Adipocyte (in vitro differentiated cells): ENCODE data around the gene ETHE1.

ENCODE experiments used
- DNase-seq: peaks from one replicate; pipeline ENCODE4 v3.0.0-alpha.2; 2015; ENCODE audit warnings: low read depth
- H3K27me3 ChIP-seq: replicated peaks from 2 replicates; pipeline ENCODE4 v1.7.0; 2013; ENCODE audit warnings: mild to moderate bottlenecking, low read length, moderate library complexity; ENCODE audit not compliant: control insufficient read depth, insufficient read depth
- H3K36me3 ChIP-seq: 2 replicates; pipeline ENCODE4 v1.7.0; 2013; ENCODE audit warnings: low read length, mild to moderate bottlenecking, moderate library complexity; ENCODE audit not compliant: control insufficient read depth, insufficient read depth, severe bottlenecking
- H3K4me1 ChIP-seq: 2 replicates; pipeline ENCODE4 v1.7.0; 2013; ENCODE audit warnings: mild to moderate bottlenecking, low read length, moderate library complexity; ENCODE audit not compliant: control insufficient read depth, insufficient read depth
- H3K4me3 ChIP-seq: 2 replicates; pipeline ENCODE4 v1.7.0; 2013; ENCODE audit warnings: mild to moderate bottlenecking, low read length, moderate library complexity
- H3K9ac ChIP-seq: 2 replicates; pipeline ENCODE4 v1.7.0; 2013; ENCODE audit warnings: mild to moderate bottlenecking, low read length, moderate library complexity
- H3K9me3 ChIP-seq: 2 replicates; pipeline ENCODE4 v1.7.0; 2013; ENCODE audit warnings: mild to moderate bottlenecking, low read length, moderate library complexity; ENCODE audit not compliant: control insufficient read depth

The ETHE1 gene

DNA sequence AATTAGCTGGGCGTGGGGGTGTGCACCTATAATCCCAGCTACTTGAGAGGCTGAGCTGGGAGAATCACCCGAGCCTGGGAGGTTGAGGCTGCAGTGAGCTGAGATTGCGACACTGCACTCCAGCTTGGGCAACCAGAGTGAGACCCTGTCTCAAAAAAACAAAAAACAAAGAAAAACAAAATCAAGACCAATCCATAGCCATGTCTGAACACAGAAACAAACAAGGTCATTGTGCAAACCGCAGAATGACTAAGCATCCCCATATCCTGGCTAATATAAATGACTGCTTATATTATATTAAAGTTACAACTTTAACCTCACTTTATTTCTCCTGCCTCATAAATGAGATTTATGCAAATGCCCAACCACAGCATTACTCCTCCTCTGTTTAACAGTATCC lies 59.3 kb downstream of the ETHE1 start:
- Histone ChIP-seq H3K27me3 (peaks cover 5% of the 10 kb centered on the region), H3K9ac (no peak overlapping the region), H3K9me3 (peaks cover 4% of the 10 kb centered on the region), H3K4me1 (peaks cover 20% of the 10 kb centered on the region), H3K4me3 (no peak overlapping the region), H3K36me3 (no peaks in the 10 kb centered on the region)
- peak; percentile 47 for DNase-seq

DNA sequence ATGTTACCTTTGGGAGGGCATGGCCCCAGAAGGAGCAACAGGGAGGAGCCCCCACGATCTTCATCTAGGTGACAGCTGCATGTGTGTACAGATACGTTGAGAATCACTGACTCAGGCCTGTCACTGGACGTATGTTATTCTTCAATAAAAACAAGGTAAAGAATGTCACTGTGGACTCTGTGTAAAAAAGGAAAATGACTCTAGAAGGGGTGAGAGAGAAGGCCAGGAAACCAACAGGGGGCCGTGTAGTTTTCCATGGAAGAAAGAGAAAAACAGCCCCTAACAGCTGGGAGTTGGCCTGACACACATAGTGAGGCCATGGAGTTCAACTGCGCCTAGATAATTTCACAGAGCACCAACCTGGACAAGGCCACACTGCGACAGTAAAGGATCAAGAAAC lies 59.7 kb downstream of the ETHE1 start:
- peaks cover 5% of the 10 kb centered on the region for H3K27me3 ChIP-seq
- no peaks in the 10 kb centered on the region for H3K36me3 ChIP-seq
- no peak for DNase-seq
- peaks cover 20% of the 10 kb centered on the region for H3K4me1 ChIP-seq
- no peak overlapping the region for H3K4me3 ChIP-seq
- no peak overlapping the region for H3K9ac ChIP-seq
- H3K9me3 ChIP-seq = peaks cover 4% of the 10 kb centered on the region

DNA sequence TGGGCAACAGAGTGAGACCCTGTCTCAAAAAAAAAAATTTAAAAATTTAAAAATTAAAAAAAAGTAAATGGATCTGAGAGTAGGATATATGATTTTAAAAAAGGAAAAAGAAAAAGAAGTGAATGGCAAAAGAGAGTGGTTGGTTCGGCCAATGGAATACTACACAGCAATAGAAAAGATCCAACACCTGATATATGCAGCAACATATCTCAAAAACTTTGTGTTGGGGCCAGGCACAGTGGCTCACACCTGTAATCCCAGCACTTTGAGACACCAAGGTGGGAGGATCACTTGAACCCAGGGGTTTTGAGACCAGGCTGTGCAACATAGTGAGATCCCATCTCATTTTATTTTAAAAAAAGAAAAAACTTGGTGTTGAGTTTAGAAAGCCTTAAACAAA lies 60.2 kb downstream of the ETHE1 start:
- Histone ChIP-seq H3K9ac (no peak overlapping the region), H3K36me3 (no peaks in the 10 kb centered on the region), H3K4me3 (no peak overlapping the region), H3K4me1 (peaks cover 20% of the 10 kb centered on the region), H3K27me3 (peaks cover 5% of the 10 kb centered on the region), H3K9me3 (peaks cover 4% of the 10 kb centered on the region)
- no peak for DNase-seq

DNA sequence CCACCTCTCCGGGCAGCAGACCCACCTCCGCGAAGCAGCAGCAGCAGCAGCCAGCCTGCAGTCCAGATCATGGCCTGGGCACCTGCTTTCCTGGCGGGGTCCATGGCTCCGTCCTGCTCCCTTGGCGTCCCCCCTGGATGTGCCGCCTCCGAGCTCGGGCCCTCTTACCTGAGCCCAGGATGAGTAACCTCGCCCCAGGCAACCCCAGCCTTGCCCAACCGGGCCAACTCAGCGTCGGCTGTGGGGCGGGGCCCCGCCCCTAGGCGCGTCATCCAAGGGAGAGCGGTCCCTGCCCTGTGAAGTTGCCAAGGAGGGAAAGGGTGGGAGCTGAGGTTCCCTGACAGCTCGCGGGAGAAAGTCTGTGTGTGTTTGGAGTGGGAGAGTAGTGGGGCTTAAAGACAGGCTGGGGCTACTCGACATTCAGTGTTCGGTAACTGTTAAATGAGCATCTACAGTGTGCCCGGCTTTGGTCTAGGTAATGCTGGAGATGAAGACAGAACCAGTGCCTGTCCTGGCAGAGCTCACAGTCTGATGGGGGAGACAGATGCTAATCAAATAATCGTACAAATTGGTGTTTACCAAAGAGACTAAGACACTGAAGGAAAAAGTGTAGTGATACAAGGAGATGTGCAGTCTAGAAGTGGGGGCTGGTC lies 61.4 kb downstream of the ETHE1 start, which contains the start of gene LYPD3:
Gene LYPD3 (minus strand): TSS at position 141 of the 653 bp plus-strand sequence. CDS start 37 bp downstream, at position 104.
- H3K9ac ChIP-seq = no peak within 1 kb of the TSS
- peaks cover 4% of the 10 kb centered on the region for H3K9me3 ChIP-seq
- no peaks in the 10 kb centered on the region for H3K36me3 ChIP-seq
- H3K27me3 ChIP-seq = peaks cover 5% of the 10 kb centered on the region
- DNase-seq = no peak
- H3K4me3 ChIP-seq = peak within 1 kb of the TSS; percentile 84
- peaks cover 20% of the 10 kb centered on the region for H3K4me1 ChIP-seq

DNA sequence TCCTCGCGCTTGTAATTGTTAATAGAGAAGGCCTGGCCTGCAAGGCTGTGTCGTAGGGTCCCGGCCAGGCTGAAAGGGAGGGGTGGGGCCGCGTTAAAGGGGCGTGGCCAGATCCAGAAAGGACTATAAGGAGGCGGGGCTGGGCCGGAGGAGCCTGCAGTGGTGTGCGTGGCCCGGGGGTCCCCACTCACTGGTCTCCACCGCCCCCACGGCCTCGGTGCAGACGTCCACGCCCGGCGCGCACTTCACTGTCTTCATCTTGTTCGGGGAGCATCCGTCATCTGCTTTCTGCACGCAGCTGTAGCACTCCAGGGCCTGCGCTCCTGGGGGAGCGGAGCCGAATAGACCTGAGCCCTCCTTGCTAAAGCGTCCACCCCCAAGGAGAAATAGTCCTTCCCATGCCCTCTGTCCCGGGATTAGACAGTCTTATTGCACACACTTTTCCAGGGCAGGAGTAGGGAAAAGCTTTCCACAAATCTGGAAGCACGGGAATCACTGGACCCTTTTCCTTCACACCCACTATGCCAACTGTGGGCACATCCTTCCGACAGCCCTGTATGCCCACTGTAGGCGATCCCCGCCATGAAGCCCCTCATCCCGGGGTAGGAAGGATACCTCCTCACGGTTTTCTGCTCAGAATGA lies 62.7 kb downstream of the ETHE1 start:
- peak overlapping the region; percentile 84 for H3K4me3 ChIP-seq
- peaks cover 5% of the 10 kb centered on the region for H3K27me3 ChIP-seq
- H3K36me3 ChIP-seq = no peaks in the 10 kb centered on the region
- peaks cover 4% of the 10 kb centered on the region for H3K9me3 ChIP-seq
- peaks cover 17% of the 10 kb centered on the region for H3K4me1 ChIP-seq
- DNase-seq = peak; percentile 83
- H3K9ac ChIP-seq = peak overlapping the region; percentile 58

DNA sequence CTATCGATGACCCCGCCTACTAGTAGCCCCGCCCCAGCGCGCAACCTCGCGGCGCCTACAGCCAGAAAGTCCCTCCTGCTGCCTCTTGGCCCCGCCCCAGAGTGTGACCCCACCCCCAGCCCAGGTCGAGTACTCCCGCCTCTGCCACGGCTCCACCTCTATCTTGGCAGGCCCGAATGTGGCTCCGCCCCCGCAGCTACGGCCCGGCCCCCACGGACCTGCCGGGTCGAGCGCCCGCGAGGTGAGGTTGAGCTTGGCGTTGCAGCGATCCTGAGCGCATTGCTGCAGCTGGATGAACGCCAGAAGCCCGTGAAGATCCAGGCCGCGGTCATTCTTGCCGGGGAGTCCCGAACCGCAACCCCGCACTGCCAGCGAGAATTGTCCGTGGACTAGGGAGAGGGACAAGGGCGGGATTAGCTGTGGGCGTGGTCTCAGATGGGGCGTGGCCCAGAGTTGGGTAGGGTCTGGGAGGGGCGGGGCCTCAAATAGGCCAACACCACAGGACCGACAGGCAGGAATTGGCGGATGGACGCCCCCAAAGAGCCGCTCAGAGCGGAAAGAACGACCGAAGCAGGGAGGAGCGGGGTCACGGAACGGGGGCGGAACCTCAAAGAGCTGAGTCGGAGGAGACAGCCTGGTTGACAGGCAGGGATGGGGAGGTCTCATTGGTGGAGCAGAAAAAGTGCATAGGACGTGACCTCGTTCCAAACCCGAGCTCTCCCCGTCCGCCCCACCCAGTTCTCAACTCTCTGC lies 63.4 kb downstream of the ETHE1 start:
- Histone ChIP-seq H3K9ac (peak overlapping the region; percentile 58), H3K36me3 (no peaks in the 10 kb centered on the region), H3K9me3 (peaks cover 4% of the 10 kb centered on the region), H3K4me1 (peaks cover 10% of the 10 kb centered on the region), H3K27me3 (peaks cover 5% of the 10 kb centered on the region), H3K4me3 (peak overlapping the region; percentile 84)
- DNase-seq = peak; percentile 96

DNA sequence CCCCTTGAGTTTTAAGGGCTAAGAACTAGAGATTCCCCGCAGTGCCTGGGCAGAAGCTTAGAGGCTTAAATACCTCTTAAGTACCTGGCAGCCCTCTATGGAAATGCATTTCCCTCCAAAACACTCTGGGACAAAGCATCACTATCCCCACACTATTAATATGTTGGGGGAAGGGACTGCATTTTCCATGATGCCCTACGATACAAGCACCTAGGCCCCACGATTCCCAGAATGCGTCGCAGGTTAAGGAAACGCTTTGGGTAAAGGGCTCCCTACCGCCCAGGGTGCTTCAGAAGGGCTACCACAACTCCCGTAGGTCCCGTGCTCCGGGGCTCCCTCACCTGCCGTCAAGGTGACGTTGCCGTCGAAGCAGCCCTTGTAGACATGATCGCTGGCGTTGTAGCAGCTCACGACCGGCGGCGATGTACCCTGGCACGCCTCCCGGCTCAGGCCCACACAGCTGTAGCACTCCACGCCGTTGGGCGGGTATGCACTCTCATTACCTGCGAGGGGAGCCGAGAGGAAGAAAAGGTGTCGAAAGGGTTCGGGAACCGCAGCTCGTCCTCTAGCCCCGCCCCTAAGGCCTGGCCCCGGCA lies 64.1 kb downstream of the ETHE1 start:
- peak overlapping the region; percentile 84 for H3K4me3 ChIP-seq
- H3K36me3 ChIP-seq = no peaks in the 10 kb centered on the region
- H3K27me3 ChIP-seq = peaks cover 6% of the 10 kb centered on the region
- no peak for DNase-seq
- peak overlapping the region; percentile 29 for H3K9ac ChIP-seq
- H3K4me1 ChIP-seq = peaks cover 8% of the 10 kb centered on the region
- H3K9me3 ChIP-seq = peaks cover 4% of the 10 kb centered on the region

DNA sequence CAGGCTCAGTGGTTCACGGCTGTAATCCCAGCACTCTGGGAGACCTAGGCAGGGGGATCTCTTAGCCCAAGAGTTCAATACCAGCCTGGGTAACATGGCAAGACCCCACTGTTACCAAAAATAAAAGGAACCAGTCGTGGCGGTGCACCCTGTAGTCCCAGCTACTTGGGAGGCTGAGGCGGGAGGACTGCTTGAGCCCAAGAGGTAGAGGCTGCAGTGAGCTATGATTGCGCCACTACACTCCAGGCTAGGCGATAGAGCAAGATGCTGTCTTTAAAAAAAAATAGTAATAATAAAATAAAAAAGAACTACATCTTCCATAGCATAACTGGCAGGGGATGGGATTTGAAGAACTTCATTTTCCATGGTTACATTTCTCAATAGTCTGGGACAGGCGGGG lies 64.6 kb downstream of the ETHE1 start:
- Histone ChIP-seq H3K4me1 (peaks cover 4% of the 10 kb centered on the region), H3K9ac (no peak overlapping the region), H3K36me3 (no peaks in the 10 kb centered on the region), H3K9me3 (peaks cover 4% of the 10 kb centered on the region), H3K4me3 (no peak overlapping the region), H3K27me3 (peaks cover 8% of the 10 kb centered on the region)
- no peak for DNase-seq

DNA sequence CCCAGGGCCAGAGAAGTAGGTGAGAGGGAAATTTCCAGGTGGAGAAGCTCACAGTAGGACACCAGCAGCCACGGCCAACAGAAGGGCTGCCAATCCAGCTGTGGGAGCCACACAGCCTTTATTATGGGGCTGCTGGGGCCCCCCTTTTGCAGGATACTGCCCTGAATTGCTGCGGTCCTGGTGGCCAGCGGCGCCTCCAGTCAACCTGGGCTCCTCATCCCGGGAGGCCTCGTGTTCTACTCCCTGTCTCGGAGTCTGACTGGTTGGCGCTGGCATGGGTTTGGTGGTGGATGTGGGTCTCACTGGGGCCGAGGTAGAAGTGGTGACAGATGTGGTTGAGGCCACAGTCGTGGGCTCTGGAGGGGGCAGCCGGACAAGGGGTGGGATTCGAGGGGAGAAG lies 65.7 kb downstream of the ETHE1 start:
- Histone ChIP-seq H3K4me1 (peaks cover 4% of the 10 kb centered on the region), H3K9ac (no peak overlapping the region), H3K9me3 (peaks cover 4% of the 10 kb centered on the region), H3K27me3 (peaks cover 8% of the 10 kb centered on the region), H3K4me3 (no peak overlapping the region), H3K36me3 (no peaks in the 10 kb centered on the region)
- no peak for DNase-seq

DNA sequence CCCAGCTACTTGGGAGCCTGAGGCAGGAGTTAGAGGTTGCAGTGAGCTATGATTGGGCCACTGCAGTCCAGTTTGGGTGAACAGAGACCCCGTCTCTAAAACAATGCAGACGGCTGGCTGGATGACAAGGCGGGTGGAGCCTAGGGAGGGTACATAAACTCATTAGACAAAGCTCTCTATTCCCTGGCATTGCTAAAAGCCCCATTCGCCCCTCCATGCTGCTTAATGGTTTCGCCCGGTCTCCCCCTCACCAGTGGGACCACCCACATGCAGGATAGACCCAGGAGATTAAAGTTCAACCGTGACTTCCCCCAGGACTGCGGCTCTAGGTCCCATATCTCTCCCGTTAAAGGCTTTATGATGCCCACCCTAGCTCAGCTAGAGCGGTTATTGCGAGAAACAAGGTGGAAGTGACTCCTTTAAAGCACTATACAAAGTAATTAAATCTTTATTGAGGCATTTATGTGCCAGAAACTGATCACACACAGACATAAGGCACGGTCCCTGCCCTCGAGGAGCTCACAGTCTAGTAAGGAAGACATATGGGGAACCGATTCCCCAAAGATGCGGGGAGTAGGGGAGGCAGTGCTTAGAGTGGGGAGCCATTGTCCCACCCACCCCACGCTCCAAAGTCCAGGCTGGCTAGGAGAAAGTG lies 66.5 kb downstream of the ETHE1 start:
- Histone ChIP-seq H3K9ac (no peak overlapping the region), H3K27me3 (peaks cover 7% of the 10 kb centered on the region), H3K4me3 (no peak overlapping the region), H3K9me3 (peaks cover 4% of the 10 kb centered on the region), H3K36me3 (no peaks in the 10 kb centered on the region), H3K4me1 (peaks cover 6% of the 10 kb centered on the region)
- DNase-seq = no peak

DNA sequence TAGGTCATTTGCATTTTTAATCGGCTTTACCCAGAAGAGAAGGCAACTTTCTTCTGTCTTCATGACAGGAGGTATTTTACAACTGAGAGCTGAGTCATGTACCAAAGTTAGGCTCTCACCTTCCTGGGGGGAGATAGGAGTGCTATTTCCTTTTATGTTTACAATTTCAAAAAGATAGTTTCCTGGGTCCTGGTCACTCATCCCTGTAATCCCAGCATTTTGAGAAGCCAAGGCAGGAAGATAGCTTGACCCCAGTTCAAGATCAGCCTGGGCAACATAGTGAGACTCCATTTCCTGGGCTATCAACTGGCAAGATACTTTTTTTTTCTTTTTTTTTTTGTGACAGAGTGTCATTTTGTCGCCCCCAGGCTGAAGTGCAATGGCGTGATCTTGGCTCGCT lies 69.2 kb downstream of the ETHE1 start:
- H3K9me3 ChIP-seq = peaks cover under 1% of the 10 kb centered on the region
- H3K4me3 ChIP-seq = no peak overlapping the region
- peaks cover 7% of the 10 kb centered on the region for H3K27me3 ChIP-seq
- H3K4me1 ChIP-seq = peaks cover 7% of the 10 kb centered on the region
- no peaks in the 10 kb centered on the region for H3K36me3 ChIP-seq
- no peak overlapping the region for H3K9ac ChIP-seq
- no peak for DNase-seq
